GM12873 (cell line): Measurements from ENCODE around the gene KRTAP5-8.

ENCODE experiments used
- CTCF ChIP-seq: IDR thresholded peaks from 2 replicates; pipeline ENCODE4 v1.5.1; 2012; ENCODE audit warnings: low read depth, mild to moderate bottlenecking, moderate library complexity, low read length, control low read depth; ENCODE audit not compliant: insufficient read depth; ENCODE audit errors: missing control alignments

Gene KRTAP5-8

GRCh38 chr11:71565263-71565662 lies 27.4 kb downstream of the KRTAP5-8 start, which contains the start of gene KRTAP5-10:
Gene KRTAP5-10, plus strand, starts transcription at chr11:71565563. Its CDS starts 25 bp downstream, at chr11:71565588.
- TF ChIP-seq CTCF, result no peak

GRCh38 chr11:71566081-71566620 lies 28.3 kb downstream of the KRTAP5-8 start:
- no peak for TF ChIP-seq CTCF

GRCh38 chr11:71568704-71569349 lies 31.0 kb downstream of the KRTAP5-8 start:
- no peak for TF ChIP-seq CTCF

GRCh38 chr11:71572811-71573210 lies 35.0 kb downstream of the KRTAP5-8 start:
- no peak for TF ChIP-seq CTCF

GRCh38 chr11:71574418-71574817 lies 36.6 kb downstream of the KRTAP5-8 start:
- TF ChIP-seq CTCF, result no peak

GRCh38 chr11:71575723-71576424 lies 38.0 kb downstream of the KRTAP5-8 start:
- no peak for TF ChIP-seq CTCF

GRCh38 chr11:71577469-71578004 lies 39.7 kb downstream of the KRTAP5-8 start:
- TF ChIP-seq CTCF, result no peak
